OCI-LY1 (cell line): ENCODE measurements around the gene ZNF665.

Source experiments
- CTCF ChIP-seq: fragments of 200-600 bp; sonication (generic), shearing (Covaris generic); IDR thresholded peaks from 2 replicates; pipeline ENCODE4 v1.5.1; 2017; ENCODE audit warnings: mild to moderate bottlenecking, antibody characterized with exemption, low read length, moderate library complexity, mixed read lengths
- EZH2 ChIP-seq: fragments of 200-600 bp; sonication (generic), shearing (Covaris generic); IDR thresholded peaks from 2 replicates; pipeline ENCODE4 v1.8.0; 2017; ENCODE audit warnings: borderline replicate concordance, mixed run types, mild to moderate bottlenecking, antibody characterized with exemption, low read length, moderate library complexity, mixed read lengths

GRCh38 chr19:53196777-53197396, 3.7 kb upstream of the ZNF665 start:
- TF ChIP-seq CTCF (no peak), EZH2 (no peak)
